ENCODE results near the gene CRYL1.

DNA sequence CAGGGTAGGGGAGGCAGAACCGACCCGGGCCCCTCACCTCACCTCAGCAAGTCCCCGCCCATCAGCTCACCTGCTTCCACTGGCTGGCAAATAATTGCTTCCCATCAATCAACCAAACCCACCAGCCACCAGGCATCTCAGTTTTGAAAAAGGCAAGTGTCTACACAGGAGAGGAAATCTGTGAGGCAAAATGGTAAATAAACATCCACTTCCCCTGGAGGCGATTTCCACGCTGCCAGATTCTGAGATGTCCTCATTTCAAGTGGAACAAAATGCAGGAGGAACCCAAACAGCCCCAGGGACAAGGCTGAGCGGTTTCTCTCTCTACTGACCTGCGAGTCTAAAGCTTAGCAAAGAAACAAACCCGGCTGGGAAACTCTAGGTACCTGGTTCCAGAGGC is 117.5 kb downstream of the CRYL1 start:
- TF ChIP-seq, protein P1, sequence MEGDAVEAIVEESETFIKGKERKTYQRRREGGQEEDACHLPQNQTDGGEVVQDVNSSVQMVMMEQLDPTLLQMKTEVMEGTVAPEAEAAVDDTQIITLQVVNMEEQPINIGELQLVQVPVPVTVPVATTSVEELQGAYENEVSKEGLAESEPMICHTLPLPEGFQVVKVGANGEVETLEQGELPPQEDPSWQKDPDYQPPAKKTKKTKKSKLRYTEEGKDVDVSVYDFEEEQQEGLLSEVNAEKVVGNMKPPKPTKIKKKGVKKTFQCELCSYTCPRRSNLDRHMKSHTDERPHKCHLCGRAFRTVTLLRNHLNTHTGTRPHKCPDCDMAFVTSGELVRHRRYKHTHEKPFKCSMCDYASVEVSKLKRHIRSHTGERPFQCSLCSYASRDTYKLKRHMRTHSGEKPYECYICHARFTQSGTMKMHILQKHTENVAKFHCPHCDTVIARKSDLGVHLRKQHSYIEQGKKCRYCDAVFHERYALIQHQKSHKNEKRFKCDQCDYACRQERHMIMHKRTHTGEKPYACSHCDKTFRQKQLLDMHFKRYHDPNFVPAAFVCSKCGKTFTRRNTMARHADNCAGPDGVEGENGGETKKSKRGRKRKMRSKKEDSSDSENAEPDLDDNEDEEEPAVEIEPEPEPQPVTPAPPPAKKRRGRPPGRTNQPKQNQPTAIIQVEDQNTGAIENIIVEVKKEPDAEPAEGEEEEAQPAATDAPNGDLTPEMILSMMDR (conservative IDR thresholded peaks at IDR 0.05) = no peak
- no peak for TF ChIP-seq ZFX (IDR thresholded peaks at IDR 0.05)

All from C4-2B (cell line).